Activated naive CD4-positive, alpha-beta T cell treated with anti-CD3 and anti-CD28 coated beads, Interleukin-2, amount 50 U/mL, for 16 hours (primary cell): Measurements from ENCODE around the gene TBC1D3B.
"Not testable (repeated sequence)": the region's sequence is repeated elsewhere in the genome, so short reads cannot be mapped to it uniquely, and the experiment has no call there.

Experiments used
- DNase-seq: peaks from one replicate; pipeline ENCODE4 v3.0.0-alpha.2; 2020

The TBC1D3B gene

DNA sequence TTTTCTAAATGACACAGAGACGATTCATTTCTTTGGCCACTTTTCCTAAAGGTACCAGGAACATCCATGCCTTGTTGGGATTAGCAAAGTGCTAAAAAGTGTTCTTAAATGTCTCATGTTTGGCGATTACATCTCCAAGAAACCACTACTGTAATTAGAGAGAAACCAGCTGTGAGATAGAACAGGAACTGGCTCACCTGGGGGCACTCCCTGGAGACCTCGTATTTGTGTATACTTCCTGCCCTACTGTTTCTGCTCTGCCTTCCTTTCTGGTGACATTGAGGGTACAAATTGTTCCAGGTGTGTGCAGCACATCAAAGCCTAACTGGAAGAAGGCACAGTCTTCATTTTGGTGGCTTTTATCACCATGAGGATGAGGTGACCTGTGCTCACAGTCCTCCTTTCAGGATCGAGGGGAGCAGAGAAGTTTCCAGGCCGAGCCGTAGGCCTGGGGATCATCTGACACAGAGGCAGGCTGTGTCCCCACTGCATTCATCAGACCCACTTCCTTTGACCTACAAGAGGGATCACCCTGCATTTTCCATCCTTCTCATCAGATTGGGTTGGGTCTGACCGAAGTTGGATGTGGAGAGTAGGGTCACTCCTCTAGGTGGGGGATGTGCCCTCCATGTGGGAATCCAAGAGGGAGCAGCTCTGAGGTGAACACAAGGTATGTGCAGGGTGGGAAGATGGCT, 49.1 kb downstream of the TBC1D3B start:
- DNase-seq = no peak

GRCh38 chr17:36124879-36125824, 51.3 kb downstream of the TBC1D3B start:
- no peak for DNase-seq

DNA sequence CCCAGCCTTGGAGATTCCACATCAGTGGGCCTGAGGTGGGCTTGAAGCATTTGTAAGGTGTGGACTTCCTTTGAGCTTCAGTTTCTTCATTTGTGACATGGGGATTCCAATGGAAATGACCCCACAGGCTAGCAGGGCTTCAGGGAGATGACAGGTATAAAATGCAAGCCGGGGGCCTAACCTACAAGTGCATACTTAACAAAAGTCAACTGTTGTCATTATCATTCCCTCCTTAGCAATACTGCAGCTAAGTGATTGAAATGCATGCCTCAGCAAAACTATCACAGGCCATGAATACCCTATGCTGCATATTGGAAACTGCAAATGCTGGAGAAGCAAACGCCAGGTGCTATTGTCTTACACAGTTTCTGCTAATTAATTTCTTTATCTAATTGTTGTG, 53.0 kb downstream of the TBC1D3B start:
- DNase-seq = no peak

DNA sequence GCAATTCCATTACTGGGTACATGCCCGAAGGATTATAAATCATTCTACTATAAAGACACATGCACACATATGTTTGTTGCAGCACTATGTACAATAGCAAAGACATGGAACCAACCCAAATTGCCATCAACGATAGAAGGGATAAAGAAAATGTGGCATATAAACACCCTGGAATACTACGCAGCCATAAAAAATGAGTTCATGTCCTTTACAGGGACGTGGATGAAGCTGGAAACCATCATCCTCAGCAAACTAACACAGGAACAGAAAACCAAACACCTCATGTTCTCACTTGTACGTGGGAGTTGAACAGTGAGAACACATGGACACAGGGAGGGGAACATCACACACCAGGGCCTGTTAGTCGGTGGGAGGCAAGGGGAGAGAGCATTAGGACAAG, 55.3 kb downstream of the TBC1D3B start:
- not testable (repeated sequence) for DNase-seq

GRCh38 chr17:36120221-36120620, 56.2 kb downstream of the TBC1D3B start:
- DNase-seq = no peak

DNA sequence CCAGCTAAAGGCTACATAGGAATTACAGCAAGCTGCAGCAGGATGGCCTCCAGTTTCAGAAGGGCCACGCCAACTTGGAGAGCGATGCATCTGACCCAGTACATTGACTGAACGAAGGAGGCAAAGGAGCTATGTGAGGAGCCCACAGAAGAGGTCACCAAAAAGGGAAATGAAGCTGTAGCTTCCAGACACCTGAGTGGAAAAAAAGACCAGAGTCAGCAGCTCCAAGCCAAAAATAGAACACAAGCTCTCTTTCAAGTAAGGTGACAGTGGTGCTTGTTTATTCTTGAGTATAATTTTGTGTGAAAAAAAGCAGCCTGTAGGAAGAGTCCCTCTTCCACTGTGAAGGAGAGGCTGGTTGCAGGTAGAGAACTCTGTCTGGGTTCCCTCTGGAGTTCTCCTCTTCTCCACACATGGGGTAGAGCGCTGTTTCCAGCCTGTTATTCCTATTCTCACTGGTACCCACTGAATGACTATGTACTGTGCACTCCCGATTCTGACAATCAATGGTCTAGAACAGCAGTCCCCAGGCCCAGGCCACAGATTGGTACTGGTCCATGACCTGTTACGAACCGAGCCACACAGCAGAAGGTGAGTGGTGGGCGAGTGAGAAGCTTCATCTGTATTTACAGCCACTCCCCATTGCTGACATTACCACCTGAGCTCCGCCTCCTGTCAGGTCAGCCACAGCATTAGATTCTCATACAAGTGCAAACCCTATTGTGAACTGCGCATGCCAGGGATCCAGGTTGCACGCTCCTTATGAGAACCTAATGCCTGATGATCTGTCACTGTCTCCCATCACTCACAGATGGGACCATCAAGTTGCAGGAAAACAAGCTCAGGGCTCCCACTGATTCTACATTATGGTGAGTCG, 57.7 kb downstream of the TBC1D3B start:
- no peak for DNase-seq

- DNase-seq = no peak
Observed at GRCh38 chr17:36117505-36118382, 58.7 kb downstream of the TBC1D3B start.
